GM23338 (cell line): ENCODE data around the gene FTO. TPM values are rescaled to one million over a fixed set of nuclear protein-coding genes. Genes with fewer than 3 reads are reported as not detected.
A peak's percentile ranks its signal among the peaks of the same experiment; 100 is the strongest.

ENCODE experiments used
- ATAC-seq: fragments of 200-7000 bp; cut with Tn5 transposase; 3 replicates; pipeline ENCODE4 v1.9.1; 2020
- DNase-seq: peaks from one replicate; pipeline ENCODE4 v3.0.0-alpha.2; 2015; ENCODE audit warnings: low spot score
- H2AFZ ChIP-seq: fragments of 200-600 bp; sonication (generic); 2 replicates; pipeline ENCODE4 v1.8.0; 2016; ENCODE audit warnings: antibody characterized with exemption, mild to moderate bottlenecking, moderate library complexity
- H3F3A ChIP-seq: fragments of 200-600 bp; sonication (generic); replicated peaks from 2 replicates; pipeline ENCODE4 v1.8.0; 2017; ENCODE audit warnings: antibody characterized with exemption, mixed run types, low read depth
- H3K27ac ChIP-seq: fragments of 200-600 bp; sonication (generic); 2 replicates; pipeline ENCODE4 v1.6.1; 2016; ENCODE audit warnings: low read depth
- H3K27me3 ChIP-seq: fragments of 200-600 bp; sonication (generic); 2 replicates; pipeline ENCODE4 v1.8.0; 2016; ENCODE audit warnings: mild to moderate bottlenecking, mixed run types, moderate library complexity; ENCODE audit not compliant: insufficient read depth
- H3K36me3 ChIP-seq: fragments of 200-600 bp; sonication (generic); 2 replicates; pipeline ENCODE4 v1.8.0; 2016; ENCODE audit warnings: mild to moderate bottlenecking; ENCODE audit not compliant: insufficient read depth
- H3K4me1 ChIP-seq: fragments of 200-600 bp; sonication (generic); 2 replicates; pipeline ENCODE4 v1.8.0; 2016; ENCODE audit warnings: mild to moderate bottlenecking, moderate library complexity; ENCODE audit not compliant: insufficient read depth
- H3K4me2 ChIP-seq: fragments of 200-600 bp; sonication (generic); 2 replicates; pipeline ENCODE4 v1.7.1; 2017; ENCODE audit warnings: mixed run types
- H3K4me3 ChIP-seq: fragments of 200-600 bp; sonication (generic); 2 replicates; pipeline ENCODE4 v1.6.1; 2016; ENCODE audit warnings: mixed run types
- H3K79me2 ChIP-seq: fragments of 200-600 bp; sonication (generic); replicated peaks from 2 replicates; pipeline ENCODE4 v1.8.0; 2017; ENCODE audit warnings: mild to moderate bottlenecking; ENCODE audit not compliant: insufficient read depth
- H3K9me2 ChIP-seq: fragments of 200-600 bp; sonication (generic); 2 replicates; pipeline ENCODE4 v1.8.0; 2017; ENCODE audit not compliant: insufficient read depth
- H4K20me1 ChIP-seq: fragments of 200-600 bp; sonication (generic); replicated peaks from 2 replicates; pipeline ENCODE4 v1.8.0; 2017; ENCODE audit warnings: mild to moderate bottlenecking; ENCODE audit not compliant: insufficient read depth
- H3K27ac Mint-ChIP-seq: 2 replicates; pipeline ENCODE4 v1.8.0; 2020; ENCODE audit warnings: inconsistent platforms, mild to moderate bottlenecking, moderate library complexity, mixed read lengths
- H3K27me3 Mint-ChIP-seq: 3 replicates; pipeline ENCODE4 v1.8.0; 2022; ENCODE audit warnings: low read depth, mild to moderate bottlenecking, moderate library complexity, mixed read lengths, inconsistent platforms; ENCODE audit not compliant: insufficient read depth, poor library complexity
- H3K36me3 Mint-ChIP-seq: 3 replicates; pipeline ENCODE4 v1.8.0; 2021; ENCODE audit warnings: low read depth, mild to moderate bottlenecking, inconsistent platforms, moderate library complexity, mixed read lengths
- H3K4me1 Mint-ChIP-seq: 3 replicates; pipeline ENCODE4 v1.8.0; 2020; ENCODE audit warnings: mild to moderate bottlenecking, inconsistent platforms, mixed read lengths
- H3K4me3 Mint-ChIP-seq: 3 replicates; pipeline ENCODE4 v1.8.0; 2021; ENCODE audit warnings: moderate library complexity, mild to moderate bottlenecking, inconsistent platforms, mixed read lengths
- H3K9me3 Mint-ChIP-seq: 3 replicates; pipeline ENCODE4 v1.8.0; 2020; ENCODE audit warnings: moderate library complexity, mild to moderate bottlenecking, inconsistent platforms, mixed read lengths
- CREB1 ChIP-seq: fragments of 250-450 bp; sonication (Bioruptor Pico); IDR thresholded peaks from 2 replicates; pipeline ENCODE4 v1.5.0; 2020; ENCODE audit warnings: low read depth, mild to moderate bottlenecking, moderate library complexity
- EZH2 ChIP-seq: fragments of 200-600 bp; sonication (generic); IDR thresholded peaks from one replicate; pipeline ENCODE4 v1.8.0; 2017; ENCODE audit warnings: antibody characterized with exemption, mild to moderate bottlenecking, low read depth; ENCODE audit not compliant: unreplicated experiment
- EZH2phosphoT487 ChIP-seq: fragments of 200-600 bp; sonication (generic); IDR thresholded peaks from one replicate; pipeline ENCODE4 v1.8.1; 2018; ENCODE audit warnings: antibody characterized with exemption; ENCODE audit not compliant: unreplicated experiment
- NANOG ChIP-seq: IDR thresholded peaks from 2 replicates; pipeline ENCODE4 v1.6.1; 2016; ENCODE audit warnings: antibody characterized with exemption, borderline replicate concordance
- STAT1 ChIP-seq: IDR thresholded peaks from one replicate; pipeline ENCODE4 v1.6.1; 2016; ENCODE audit warnings: antibody characterized with exemption; ENCODE audit not compliant: unreplicated experiment
- ZNF114 ChIP-seq: fragments of 250-450 bp; sonication (Bioruptor Pico); IDR thresholded peaks from 2 replicates; pipeline ENCODE4 v1.5.0; 2020; ENCODE audit warnings: mild to moderate bottlenecking, moderate library complexity
- ZNF331 ChIP-seq: fragments of 250-450 bp; sonication (Bioruptor Pico); IDR thresholded peaks from 2 replicates; pipeline ENCODE4 v1.5.0; 2020; ENCODE audit warnings: low read depth, mild to moderate bottlenecking, moderate library complexity
- ZNF462 ChIP-seq: fragments of 250-450 bp; sonication (Bioruptor Pico); IDR thresholded peaks from 2 replicates; pipeline ENCODE4 v1.5.0; 2020; ENCODE audit warnings: mild to moderate bottlenecking, moderate library complexity
- polyA plus RNA-seq: library from polyadenylated mRNA; unstranded; fragments of >200 nt; fragmentation: Nextera tagmentation; extraction: Ambion mirVana; gene quantifications from 2 replicates; pipeline ENCODE4 v1.2.1, GENCODE V29; 2016
- total RNA-seq: library from RNA; depleted of rRNA; stranded (reverse); fragments of >200 nt; shearing (Covaris generic); gene quantifications from 2 replicates; pipeline ENCODE4 v1.2.3, GENCODE V29; 2014
- TF ChIP-seq, protein P1 (sequence below), 2 experiments: fragments of 200-600 bp in 1 of 2; sonication (generic) in 1 of 2; conservative IDR thresholded peaks; 2 replicates each; pipeline versions ENCODE4 v1.5.1 to v1.6.1; 2016 to 2017; ENCODE audit warnings: antibody characterized with exemption in 2 of 2, low read depth in 2 of 2, mild to moderate bottlenecking in 2 of 2, moderate library complexity in 1 of 2

The FTO gene
- total and polyA plus RNA-seq, 2 experiments from 2014 or later = 17.7 to 69.6 TPM

DNA sequence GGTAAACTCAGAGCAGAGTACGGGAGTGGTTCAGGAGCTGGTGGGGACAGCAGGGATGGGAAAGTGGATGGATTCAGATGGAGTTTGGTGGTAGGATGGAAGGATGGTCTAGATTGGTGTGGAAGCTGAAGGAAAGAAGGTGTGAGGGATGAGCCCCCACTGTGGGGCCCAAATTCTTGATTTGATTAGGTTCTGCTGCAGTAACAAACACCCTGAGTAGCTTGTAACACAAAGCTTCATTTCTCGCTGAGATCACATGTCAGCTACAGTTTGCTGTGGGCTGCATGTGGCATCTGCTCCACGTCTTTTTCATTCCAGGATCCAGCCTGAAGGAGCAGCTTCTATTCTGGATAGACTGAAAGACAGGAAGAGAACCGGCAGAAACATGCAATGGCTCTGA, 438.8 kb downstream of the FTO start:
- Mint-ChIP-seq H3K27me3 (peaks cover 12% of the 10 kb centered on the region), H3K9me3 (no peaks in the 10 kb centered on the region; the same call in 2 of the 3 replicates), H3K4me1 (peaks cover 7% of the 10 kb centered on the region; the same call in 2 of the 3 replicates), H3K36me3 (no peaks in the 10 kb centered on the region), H3K4me3 (no peak overlapping the region), H3K27ac (no peak overlapping the region)
- H3F3A ChIP-seq = no peaks in the 10 kb centered on the region
- ATAC-seq (no peak), DNase-seq (no peak)
- TF ChIP-seq ZNF331 = no peak
- no peak for TF ChIP-seq ZNF114 (CRISPR knock-in tag)
- no peak for TF ChIP-seq STAT1
- no peak for TF ChIP-seq EZH2
- no peak for TF ChIP-seq NANOG
- H3K36me3 ChIP-seq = no peaks in the 10 kb centered on the region
- H3K4me1 ChIP-seq = 0 out of 2 replicates have a peak, but pooled peaks cover 10% of the 10 kb centered on the region
- no peak overlapping the region for H3K4me3 ChIP-seq
- H3K4me2 ChIP-seq = no peak overlapping the region
- no peaks in the 10 kb centered on the region for H3K79me2 ChIP-seq
- no peaks in the 10 kb centered on the region for H3K27me3 ChIP-seq
- no peaks in the 10 kb centered on the region for H3K9me2 ChIP-seq
- no peaks in the 10 kb centered on the region for H4K20me1 ChIP-seq
- H2AFZ ChIP-seq = no peak overlapping the region
- no peak overlapping the region for H3K27ac ChIP-seq

DNA sequence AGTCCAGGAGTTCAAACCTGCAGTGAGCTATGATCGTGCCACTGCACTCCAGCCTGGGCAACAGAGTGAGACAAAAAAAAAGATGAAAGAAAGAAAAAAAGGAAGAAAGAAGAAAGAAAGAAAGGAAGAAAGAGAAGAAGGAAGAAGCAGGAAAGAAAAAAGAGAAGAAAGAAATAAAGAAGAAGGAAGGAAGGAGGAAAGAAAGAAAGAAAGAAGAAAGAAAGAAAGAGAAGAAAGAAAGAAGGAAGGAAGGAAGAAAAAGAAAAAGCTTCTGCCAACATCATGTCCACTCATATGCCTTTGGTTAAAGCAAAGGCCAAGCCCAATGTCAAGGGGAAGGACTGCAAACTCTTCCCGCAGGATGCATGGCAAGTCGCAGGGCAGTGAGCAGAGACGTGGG, 439.5 kb downstream of the FTO start:
- Mint-ChIP-seq H3K4me3 (no peak overlapping the region), H3K4me1 (peaks cover 7% of the 10 kb centered on the region; the same call in 2 of the 3 replicates), H3K27ac (no peak overlapping the region), H3K9me3 (no peaks in the 10 kb centered on the region; the same call in 2 of the 3 replicates), H3K36me3 (no peaks in the 10 kb centered on the region), H3K27me3 (peaks cover 12% of the 10 kb centered on the region)
- no peaks in the 10 kb centered on the region for H3K9me2 ChIP-seq
- H3K27me3 ChIP-seq = no peaks in the 10 kb centered on the region
- H3K4me2 ChIP-seq = no peak overlapping the region
- H2AFZ ChIP-seq = peak overlapping the region; percentile 56; the same call in 1 of the 2 replicates
- no peaks in the 10 kb centered on the region for H3K79me2 ChIP-seq
- no peaks in the 10 kb centered on the region for H3K36me3 ChIP-seq
- ATAC-seq = no peak
- no peaks in the 10 kb centered on the region for H4K20me1 ChIP-seq
- DNase-seq = no peak
- H3F3A ChIP-seq = no peaks in the 10 kb centered on the region
- H3K4me1 ChIP-seq = 0 out of 2 replicates have a peak, but pooled peaks cover 10% of the 10 kb centered on the region
- no peak overlapping the region for H3K4me3 ChIP-seq
- TF ChIP-seq, protein P1, sequence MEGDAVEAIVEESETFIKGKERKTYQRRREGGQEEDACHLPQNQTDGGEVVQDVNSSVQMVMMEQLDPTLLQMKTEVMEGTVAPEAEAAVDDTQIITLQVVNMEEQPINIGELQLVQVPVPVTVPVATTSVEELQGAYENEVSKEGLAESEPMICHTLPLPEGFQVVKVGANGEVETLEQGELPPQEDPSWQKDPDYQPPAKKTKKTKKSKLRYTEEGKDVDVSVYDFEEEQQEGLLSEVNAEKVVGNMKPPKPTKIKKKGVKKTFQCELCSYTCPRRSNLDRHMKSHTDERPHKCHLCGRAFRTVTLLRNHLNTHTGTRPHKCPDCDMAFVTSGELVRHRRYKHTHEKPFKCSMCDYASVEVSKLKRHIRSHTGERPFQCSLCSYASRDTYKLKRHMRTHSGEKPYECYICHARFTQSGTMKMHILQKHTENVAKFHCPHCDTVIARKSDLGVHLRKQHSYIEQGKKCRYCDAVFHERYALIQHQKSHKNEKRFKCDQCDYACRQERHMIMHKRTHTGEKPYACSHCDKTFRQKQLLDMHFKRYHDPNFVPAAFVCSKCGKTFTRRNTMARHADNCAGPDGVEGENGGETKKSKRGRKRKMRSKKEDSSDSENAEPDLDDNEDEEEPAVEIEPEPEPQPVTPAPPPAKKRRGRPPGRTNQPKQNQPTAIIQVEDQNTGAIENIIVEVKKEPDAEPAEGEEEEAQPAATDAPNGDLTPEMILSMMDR (conservative IDR thresholded peaks at IDR 0.05; ENCODE audit: low read depth in 2 of 2) = no peak
- TF ChIP-seq ZNF462 (CRISPR knock-in tag) (no peak), EZH2phosphoT487 (no peak), ZNF114 (CRISPR knock-in tag) (no peak), ZNF331 (no peak), NANOG (no peak), EZH2 (no peak), CREB1 (CRISPR knock-in tag) (no peak), STAT1 (no peak)
- H3K27ac ChIP-seq = no peak overlapping the region
